Lung (tissue), 12 donors: ENCODE results near the gene SCARB1. TPM values are rescaled to one million over a fixed set of nuclear protein-coding genes. Genes with fewer than 3 reads are reported as not detected.

Experiments
- ATAC-seq: fragments of 200-7000 bp; cut with Tn5 transposase; one replicate; pipeline ENCODE4 v1.9.1; 2020; ENCODE audit warnings: moderate number of reproducible peaks; ENCODE audit not compliant: insufficient read depth, low FRiP score
- DNase-seq, 3 donors: peaks; one replicate each; pipeline ENCODE4 v3.0.0-alpha.2; 2013 to 2017
- H3K27ac ChIP-seq, 2 donors: one replicate each; pipeline ENCODE4 v1.5.1; 2013; ENCODE audit warnings: mild to moderate bottlenecking in 2 of 2, moderate library complexity in 2 of 2, control low read depth in 1 of 2, inconsistent platforms in 1 of 2, low read depth in 1 of 2, low read length in 1 of 2
- H3K27me3 ChIP-seq, 3 donors: one replicate each; pipeline ENCODE4 v1.5.1; 2013; ENCODE audit warnings: low read length in 2 of 3; ENCODE audit not compliant: control insufficient read depth in 3 of 3, insufficient read depth in 3 of 3
- H3K36me3 ChIP-seq, 4 donors: one replicate each; pipeline ENCODE4 v1.5.1; 2013; ENCODE audit warnings: low read length in 4 of 4, mild to moderate bottlenecking in 1 of 4, moderate library complexity in 1 of 4; ENCODE audit not compliant: control insufficient read depth in 4 of 4, insufficient read depth in 4 of 4
- H3K4me1 ChIP-seq, 5 donors: one replicate each; pipeline ENCODE4 v1.5.1; 2013; ENCODE audit warnings: low read length in 5 of 5, mild to moderate bottlenecking in 2 of 5, moderate library complexity in 1 of 5; ENCODE audit not compliant: control insufficient read depth in 5 of 5, insufficient read depth in 5 of 5
- H3K4me3 ChIP-seq: one replicate; pipeline ENCODE4 v1.5.1; 2013; ENCODE audit warnings: mild to moderate bottlenecking, control low read depth, moderate library complexity
- H3K9ac ChIP-seq, 2 donors: one replicate each; pipeline ENCODE4 v1.5.1; 2013; ENCODE audit warnings: low read length in 2 of 2, control low read depth in 1 of 2; ENCODE audit not compliant: insufficient read depth in 1 of 2
- H3K9me3 ChIP-seq, 4 donors: one replicate each; pipeline ENCODE4 v1.5.1; 2013; ENCODE audit warnings: low read length in 3 of 4, mild to moderate bottlenecking in 1 of 4, moderate library complexity in 1 of 4; ENCODE audit not compliant: control insufficient read depth in 4 of 4, insufficient read depth in 3 of 4
- WGBS, 2 donors: extraction: QIAGEN DNeasy Blood & Tissue Kit; methylation state at CpG; one replicate each; pipeline ENCODE4 v1.1.7; 2013; 5-methylcytosine and 5-hydroxymethylcytosine counted together
- polyA plus RNA-seq, 2 donors: library from polyadenylated mRNA; stranded (reverse); fragments of 200-250 nt; gene quantifications; one replicate each; pipeline ENCODE4 v1.2.1, GENCODE V29; 2013
- total RNA-seq, 2 donors: library from RNA; depleted of rRNA in 1 of 2; stranded (reverse); fragments of >200 nt in 1 of 2; gene quantifications; one replicate each; pipeline ENCODE4 v1.2.1, GENCODE V29; 2014 to 2021
- TF ChIP-seq, protein P1 (sequence below): IDR thresholded peaks from 2 replicates; pipeline ENCODE4 v1.5.1; 2012; ENCODE audit warnings: mild to moderate bottlenecking; ENCODE audit errors: control extremely low read depth, extremely low read depth
- donor health status: control.
- donor health status: control.
- donor health status: Bipolar disorder and iron deficiency.
- donor health status: healthy.
- donor health status: DM: yes; HTN: yes; CAD: no.

The SCARB1 gene
- total and polyA plus RNA-seq, 4 donors: 11.9 to 31.3 (median 28.8) TPM

GRCh38 chr12:124732275-124733075 lies 131.2 kb downstream of the SCARB1 start:
- ATAC-seq (no peak), DNase-seq (no peak)
- no peak overlapping the region for H3K9ac ChIP-seq
- WGBS, 2 donors: 69 to 79% methylated on average over 16 to 17 of the region's 17 CpGs
- TF ChIP-seq, protein P1, sequence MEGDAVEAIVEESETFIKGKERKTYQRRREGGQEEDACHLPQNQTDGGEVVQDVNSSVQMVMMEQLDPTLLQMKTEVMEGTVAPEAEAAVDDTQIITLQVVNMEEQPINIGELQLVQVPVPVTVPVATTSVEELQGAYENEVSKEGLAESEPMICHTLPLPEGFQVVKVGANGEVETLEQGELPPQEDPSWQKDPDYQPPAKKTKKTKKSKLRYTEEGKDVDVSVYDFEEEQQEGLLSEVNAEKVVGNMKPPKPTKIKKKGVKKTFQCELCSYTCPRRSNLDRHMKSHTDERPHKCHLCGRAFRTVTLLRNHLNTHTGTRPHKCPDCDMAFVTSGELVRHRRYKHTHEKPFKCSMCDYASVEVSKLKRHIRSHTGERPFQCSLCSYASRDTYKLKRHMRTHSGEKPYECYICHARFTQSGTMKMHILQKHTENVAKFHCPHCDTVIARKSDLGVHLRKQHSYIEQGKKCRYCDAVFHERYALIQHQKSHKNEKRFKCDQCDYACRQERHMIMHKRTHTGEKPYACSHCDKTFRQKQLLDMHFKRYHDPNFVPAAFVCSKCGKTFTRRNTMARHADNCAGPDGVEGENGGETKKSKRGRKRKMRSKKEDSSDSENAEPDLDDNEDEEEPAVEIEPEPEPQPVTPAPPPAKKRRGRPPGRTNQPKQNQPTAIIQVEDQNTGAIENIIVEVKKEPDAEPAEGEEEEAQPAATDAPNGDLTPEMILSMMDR: no peak
- peak overlapping the region in 1 of 2 donors; percentile 15 for H3K27ac ChIP-seq
- H3K4me1 ChIP-seq: peaks cover 0 to 39% (median 14%) of the 10 kb centered on the region in 5 donors
- no peaks in the 10 kb centered on the region for H3K9me3 ChIP-seq
- H3K4me3 ChIP-seq: no peak overlapping the region
- H3K36me3 ChIP-seq: no peaks in the 10 kb centered on the region
- no peaks in the 10 kb centered on the region for H3K27me3 ChIP-seq

DNA sequence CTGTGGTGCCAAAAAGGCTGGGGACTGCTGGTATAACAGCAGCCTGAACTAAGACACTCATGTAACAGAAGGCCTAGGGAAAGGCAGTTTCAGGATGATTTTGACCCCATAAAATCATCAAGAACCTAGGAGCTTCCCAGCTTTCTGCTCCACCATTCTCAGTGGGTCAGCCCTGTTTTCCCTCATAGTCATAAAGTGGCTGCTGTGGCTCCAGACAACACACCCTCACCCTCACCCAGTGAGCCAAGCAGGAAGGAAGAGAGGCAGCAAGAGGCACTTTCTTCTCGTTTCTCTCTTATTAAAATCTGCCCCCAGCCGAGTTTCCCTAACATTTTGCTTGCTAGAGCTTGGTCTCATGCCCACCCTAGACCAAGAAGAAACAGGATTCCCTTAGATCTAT lies 131.8 kb downstream of the SCARB1 start:
- Histone ChIP-seq H3K9ac (no peak overlapping the region), H3K4me3 (no peak overlapping the region), H3K27ac (peak overlapping the region in 1 of 2 donors; percentile 26), H3K27me3 (no peaks in the 10 kb centered on the region), H3K36me3 (no peaks in the 10 kb centered on the region), H3K4me1 (peaks cover 0 to 45% (median 14%) of the 10 kb centered on the region in 5 donors), H3K9me3 (no peaks in the 10 kb centered on the region)
- ATAC-seq: no peak
- no peak for DNase-seq
- 81% methylated on average over 2 of the region's 2 CpGs for WGBS, 2 donors
- TF ChIP-seq, protein P1: no peak

GRCh38 chr12:124730455-124730932 lies 133.2 kb downstream of the SCARB1 start:
- ATAC-seq: no peak
- H3K27ac ChIP-seq: peak overlapping the region in 1 of 2 donors; percentile 48

More at GRCh38 chr12:124730455-124730932, 133.2 kb downstream of the SCARB1 start:
- H3K36me3 ChIP-seq: no peaks in the 10 kb centered on the region
- TF ChIP-seq, protein P1: no peak
- no peaks in the 10 kb centered on the region for H3K27me3 ChIP-seq
- H3K4me3 ChIP-seq: no peak overlapping the region
- H3K9me3 ChIP-seq: no peaks in the 10 kb centered on the region
- 55 to 72% methylated on average over 3 of the region's 3 CpGs for WGBS, 2 donors
- DNase-seq: peak; percentile 92 to 95 (median 95)
- peak overlapping the region in 1 of 2 donors; percentile 61 for H3K9ac ChIP-seq
- peaks cover 0 to 44% (median 13%) of the 10 kb centered on the region in 5 donors for H3K4me1 ChIP-seq
